22Rv1 (cell line): Measurements from ENCODE around the gene TEX264.

Experiments
- ZFX ChIP-seq: fragments of 450-650 bp; IDR thresholded peaks from 2 replicates; pipeline ENCODE4 v1.6.1; 2017; ENCODE audit warnings: antibody characterized with exemption, borderline replicate concordance
- TF ChIP-seq, protein P1 (sequence below): fragments of 450-650 bp; IDR thresholded peaks from 2 replicates; pipeline ENCODE4 v1.5.1; 2017; ENCODE audit warnings: mild to moderate bottlenecking

- TF ChIP-seq, protein P1, sequence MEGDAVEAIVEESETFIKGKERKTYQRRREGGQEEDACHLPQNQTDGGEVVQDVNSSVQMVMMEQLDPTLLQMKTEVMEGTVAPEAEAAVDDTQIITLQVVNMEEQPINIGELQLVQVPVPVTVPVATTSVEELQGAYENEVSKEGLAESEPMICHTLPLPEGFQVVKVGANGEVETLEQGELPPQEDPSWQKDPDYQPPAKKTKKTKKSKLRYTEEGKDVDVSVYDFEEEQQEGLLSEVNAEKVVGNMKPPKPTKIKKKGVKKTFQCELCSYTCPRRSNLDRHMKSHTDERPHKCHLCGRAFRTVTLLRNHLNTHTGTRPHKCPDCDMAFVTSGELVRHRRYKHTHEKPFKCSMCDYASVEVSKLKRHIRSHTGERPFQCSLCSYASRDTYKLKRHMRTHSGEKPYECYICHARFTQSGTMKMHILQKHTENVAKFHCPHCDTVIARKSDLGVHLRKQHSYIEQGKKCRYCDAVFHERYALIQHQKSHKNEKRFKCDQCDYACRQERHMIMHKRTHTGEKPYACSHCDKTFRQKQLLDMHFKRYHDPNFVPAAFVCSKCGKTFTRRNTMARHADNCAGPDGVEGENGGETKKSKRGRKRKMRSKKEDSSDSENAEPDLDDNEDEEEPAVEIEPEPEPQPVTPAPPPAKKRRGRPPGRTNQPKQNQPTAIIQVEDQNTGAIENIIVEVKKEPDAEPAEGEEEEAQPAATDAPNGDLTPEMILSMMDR = no peak
- TF ChIP-seq ZFX = no peak
Measured at GRCh38 chr3:51711352-51712037, 40.4 kb downstream of the TEX264 start.
